ENCODE results near the gene TLE5. TPM values are rescaled to one million over a fixed set of nuclear protein-coding genes. Genes with fewer than 3 reads are reported as not detected.

TLE5 gene
- total and polyA plus RNA-seq, 2 experiments from 2014 or later, result 130 to 154 TPM

DNA sequence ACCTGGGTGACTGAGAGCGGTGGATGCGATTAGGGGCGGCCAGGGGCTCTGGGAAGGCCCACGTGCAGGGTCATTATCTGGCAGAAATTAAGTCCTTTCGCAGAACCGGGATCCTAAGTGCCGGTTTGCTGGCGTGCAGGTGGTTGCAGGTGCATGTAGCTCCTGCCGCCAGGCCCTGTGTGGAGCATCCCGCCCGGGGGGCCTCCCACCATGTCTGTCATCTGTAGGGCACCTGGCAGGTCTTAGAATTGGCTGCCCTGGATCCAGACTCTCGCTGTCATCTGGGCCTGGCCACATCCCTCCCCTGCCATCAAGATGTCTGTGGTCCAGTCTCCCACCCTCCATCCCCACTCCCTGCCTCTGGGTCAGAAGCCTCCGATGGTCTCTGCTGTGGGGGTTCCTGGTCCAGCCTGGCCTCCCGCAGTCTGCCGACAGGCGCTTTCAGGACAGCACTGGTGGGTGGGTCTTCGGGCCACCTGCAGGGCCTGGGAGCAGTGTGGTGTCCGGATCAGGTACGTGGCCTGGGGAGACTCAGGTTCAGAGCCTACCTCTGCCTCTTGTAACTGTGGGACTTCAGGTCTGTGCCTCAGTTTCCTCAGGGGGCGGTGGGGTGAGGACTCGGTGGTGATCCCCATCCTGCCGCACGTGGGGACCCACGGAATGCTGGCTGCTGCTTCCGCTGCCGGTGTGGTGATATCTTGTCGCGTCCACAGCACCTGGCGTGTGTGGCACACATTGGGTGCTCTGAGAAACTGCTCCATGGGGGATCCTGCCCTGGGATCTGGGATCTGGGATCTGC, 37.3 kb upstream of the TLE5 start:
- DNase-seq (ENCODE audit: low spot score), result no peak
- TF ChIP-seq EZH2 (IDR thresholded peaks at IDR 0.05; ENCODE audit: low read depth, unreplicated experiment) (no peak), POLR2AphosphoS5 (IDR thresholded peaks at IDR 0.05; ENCODE audit: low read depth) (no peak), STAT1 (IDR thresholded peaks at IDR 0.05; ENCODE audit: unreplicated experiment) (no peak), EZH2phosphoT487 (IDR thresholded peaks at IDR 0.05; ENCODE audit: unreplicated experiment) (no peak), ZNF331 (CRISPR knock-in tag; IDR thresholded peaks at IDR 0.05; ENCODE audit: low read depth) (no peak), NANOG (IDR thresholded peaks at IDR 0.05; ENCODE audit: borderline replicate concordance) (no peak), ZNF114 (CRISPR knock-in tag; IDR thresholded peaks at IDR 0.05) (no peak), JUNB (IDR thresholded peaks at IDR 0.05; ENCODE audit: unreplicated experiment) (no peak)
- TF ChIP-seq, protein P1, sequence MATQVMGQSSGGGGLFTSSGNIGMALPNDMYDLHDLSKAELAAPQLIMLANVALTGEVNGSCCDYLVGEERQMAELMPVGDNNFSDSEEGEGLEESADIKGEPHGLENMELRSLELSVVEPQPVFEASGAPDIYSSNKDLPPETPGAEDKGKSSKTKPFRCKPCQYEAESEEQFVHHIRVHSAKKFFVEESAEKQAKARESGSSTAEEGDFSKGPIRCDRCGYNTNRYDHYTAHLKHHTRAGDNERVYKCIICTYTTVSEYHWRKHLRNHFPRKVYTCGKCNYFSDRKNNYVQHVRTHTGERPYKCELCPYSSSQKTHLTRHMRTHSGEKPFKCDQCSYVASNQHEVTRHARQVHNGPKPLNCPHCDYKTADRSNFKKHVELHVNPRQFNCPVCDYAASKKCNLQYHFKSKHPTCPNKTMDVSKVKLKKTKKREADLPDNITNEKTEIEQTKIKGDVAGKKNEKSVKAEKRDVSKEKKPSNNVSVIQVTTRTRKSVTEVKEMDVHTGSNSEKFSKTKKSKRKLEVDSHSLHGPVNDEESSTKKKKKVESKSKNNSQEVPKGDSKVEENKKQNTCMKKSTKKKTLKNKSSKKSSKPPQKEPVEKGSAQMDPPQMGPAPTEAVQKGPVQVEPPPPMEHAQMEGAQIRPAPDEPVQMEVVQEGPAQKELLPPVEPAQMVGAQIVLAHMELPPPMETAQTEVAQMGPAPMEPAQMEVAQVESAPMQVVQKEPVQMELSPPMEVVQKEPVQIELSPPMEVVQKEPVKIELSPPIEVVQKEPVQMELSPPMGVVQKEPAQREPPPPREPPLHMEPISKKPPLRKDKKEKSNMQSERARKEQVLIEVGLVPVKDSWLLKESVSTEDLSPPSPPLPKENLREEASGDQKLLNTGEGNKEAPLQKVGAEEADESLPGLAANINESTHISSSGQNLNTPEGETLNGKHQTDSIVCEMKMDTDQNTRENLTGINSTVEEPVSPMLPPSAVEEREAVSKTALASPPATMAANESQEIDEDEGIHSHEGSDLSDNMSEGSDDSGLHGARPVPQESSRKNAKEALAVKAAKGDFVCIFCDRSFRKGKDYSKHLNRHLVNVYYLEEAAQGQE (IDR thresholded peaks at IDR 0.05; ENCODE audit: unreplicated experiment), result no peak
- TF ChIP-seq, protein P2, sequence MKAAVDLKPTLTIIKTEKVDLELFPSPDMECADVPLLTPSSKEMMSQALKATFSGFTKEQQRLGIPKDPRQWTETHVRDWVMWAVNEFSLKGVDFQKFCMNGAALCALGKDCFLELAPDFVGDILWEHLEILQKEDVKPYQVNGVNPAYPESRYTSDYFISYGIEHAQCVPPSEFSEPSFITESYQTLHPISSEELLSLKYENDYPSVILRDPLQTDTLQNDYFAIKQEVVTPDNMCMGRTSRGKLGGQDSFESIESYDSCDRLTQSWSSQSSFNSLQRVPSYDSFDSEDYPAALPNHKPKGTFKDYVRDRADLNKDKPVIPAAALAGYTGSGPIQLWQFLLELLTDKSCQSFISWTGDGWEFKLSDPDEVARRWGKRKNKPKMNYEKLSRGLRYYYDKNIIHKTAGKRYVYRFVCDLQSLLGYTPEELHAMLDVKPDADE (IDR thresholded peaks at IDR 0.05), result no peak
- no peak overlapping the region for H3K4me3 ChIP-seq

More for the DNA sequence above, 37.3 kb upstream of the TLE5 start:
- no peak overlapping the region; the same call in 1 of the 2 replicates for H3K27ac Mint-ChIP-seq
- H3K27me3 Mint-ChIP-seq (ENCODE audit: insufficient read depth, low read depth, poor library complexity), result peaks cover 14% of the 10 kb centered on the region
- no peaks in the 10 kb centered on the region for H3K36me3 ChIP-seq (ENCODE audit: insufficient read depth)
- no peaks in the 10 kb centered on the region for H3K27me3 ChIP-seq (ENCODE audit: insufficient read depth)
- peaks cover 10% of the 10 kb centered on the region for H4K20me1 ChIP-seq (replicated peaks; ENCODE audit: insufficient read depth)
- H3K4me1 ChIP-seq (ENCODE audit: insufficient read depth), result peaks cover 14% of the 10 kb centered on the region
- H3K9me3 Mint-ChIP-seq, result no peaks in the 10 kb centered on the region
- no peak overlapping the region for H2AFZ ChIP-seq
- peaks cover 18% of the 10 kb centered on the region for H3K4me1 Mint-ChIP-seq
- H3K79me2 ChIP-seq (replicated peaks; ENCODE audit: insufficient read depth), result peaks cover 78% of the 10 kb centered on the region
- no peak for ATAC-seq
- H3F3A ChIP-seq (replicated peaks; ENCODE audit: low read depth), result no peaks in the 10 kb centered on the region
- H3K4me3 Mint-ChIP-seq, result no peak overlapping the region
- H3K4me2 ChIP-seq, result no peak overlapping the region
- no peaks in the 10 kb centered on the region for H3K36me3 Mint-ChIP-seq (ENCODE audit: low read depth)
- no peaks in the 10 kb centered on the region for H3K9me2 ChIP-seq (ENCODE audit: insufficient read depth)
- no peak overlapping the region for H3K27ac ChIP-seq (ENCODE audit: low read depth)

Measured in GM23338 (cell line).